Neutrophil (primary cell): Measurements from ENCODE around the gene NDUFV3.
"Not testable (repeated sequence)": the region's sequence is repeated elsewhere in the genome, so short reads cannot be mapped to it uniquely, and the experiment has no call there.

Source experiments
- H3K27ac ChIP-seq: fragments of 200-600 bp; sonication (generic); 2 replicates; pipeline ENCODE4 v1.5.1; 2016; ENCODE audit warnings: mild to moderate bottlenecking, moderate library complexity
- H3K27me3 ChIP-seq: fragments of 200-600 bp; sonication (generic); 2 replicates; pipeline ENCODE4 v1.6.0; 2016; ENCODE audit warnings: mild to moderate bottlenecking
- H3K36me3 ChIP-seq: fragments of 200-600 bp; sonication (generic); 2 replicates; pipeline ENCODE4 v1.5.1; 2017
- H3K4me1 ChIP-seq, 2 experiments: fragments of 200-600 bp in 1 of 2; sonication (generic) in 1 of 2; 1 replicate in 1 of 2; 2 replicates in 1 of 2; pipeline versions ENCODE4 v1.5.1 to v1.6.1; 2013 to 2016; ENCODE audit warnings: low read depth in 1 of 2, low read length in 1 of 2, mild to moderate bottlenecking in 1 of 2, moderate library complexity in 1 of 2; ENCODE audit not compliant: control insufficient read depth in 1 of 2, insufficient read depth in 1 of 2
- H3K4me3 ChIP-seq, 2 experiments: fragments of 200-600 bp in 1 of 2; sonication (generic) in 1 of 2; 1 replicate in 1 of 2; 2 replicates in 1 of 2; pipeline ENCODE4 v1.5.1; 2013 to 2016; ENCODE audit warnings: low read depth in 1 of 2, low read length in 1 of 2, mild to moderate bottlenecking in 1 of 2, moderate library complexity in 1 of 2
- H3K9me3 ChIP-seq: fragments of 200-600 bp; sonication (generic); 2 replicates; pipeline ENCODE4 v1.5.1; 2016
- CTCF ChIP-seq: fragments of 200-600 bp; sonication (generic); IDR thresholded peaks from 2 replicates; pipeline ENCODE4 v1.5.1; 2016; ENCODE audit warnings: antibody characterized with exemption

The NDUFV3 gene

DNA sequence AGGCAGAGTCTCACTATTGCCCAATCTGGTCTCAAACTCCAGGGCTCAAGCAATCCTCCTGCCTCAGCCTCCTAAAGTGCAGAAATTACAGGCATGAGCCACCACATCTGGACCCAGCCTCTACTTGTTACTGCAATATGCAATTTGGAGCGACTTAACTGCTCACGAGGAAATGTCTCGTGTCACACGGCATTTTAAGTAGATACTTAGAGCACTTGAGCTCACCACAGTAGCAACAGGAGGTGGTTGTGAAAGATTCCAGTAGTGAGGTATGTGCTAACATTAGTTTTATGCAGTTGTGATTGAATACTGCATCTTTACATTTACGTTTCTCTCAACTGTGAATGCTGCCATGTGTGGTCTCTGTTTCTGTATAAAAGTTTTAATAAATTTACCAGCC, 5.8 kb upstream of the NDUFV3 start:
- no peak for TF ChIP-seq CTCF
- Histone ChIP-seq H3K9me3 (no peaks in the 10 kb centered on the region), H3K4me3 (no peak overlapping the region), H3K4me1 (peaks cover 2% of the 10 kb centered on the region in 2 experiments), H3K36me3 (no peaks in the 10 kb centered on the region), H3K27ac (no peak overlapping the region), H3K27me3 (no peaks in the 10 kb centered on the region)

DNA sequence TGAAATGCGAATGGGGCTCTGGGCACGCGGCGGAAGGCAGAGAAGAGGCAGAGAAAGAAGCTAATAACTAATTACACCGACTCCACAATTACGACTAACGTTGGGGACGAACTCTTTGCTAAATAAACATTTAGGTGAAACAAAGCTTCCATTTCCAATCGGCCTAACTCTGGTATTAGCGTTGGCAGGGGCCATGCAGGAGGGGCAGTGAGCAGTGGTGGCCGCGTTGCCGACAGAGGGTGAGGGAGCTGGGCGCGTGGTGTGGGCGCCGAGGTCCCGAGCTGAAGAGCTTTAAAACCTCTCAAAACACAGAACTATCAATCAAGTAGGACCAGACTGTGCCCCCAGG, 553 bp upstream of the NDUFV3 start:
- Histone ChIP-seq H3K27me3 (no peaks in the 10 kb centered on the region), H3K4me3 (peak overlapping the region; percentile 87 to 89), H3K27ac (peak overlapping the region; percentile 96), H3K4me1 (peaks cover 17 to 18% of the 10 kb centered on the region in 2 experiments), H3K9me3 (no peaks in the 10 kb centered on the region), H3K36me3 (peaks cover 14% of the 10 kb centered on the region)
- TF ChIP-seq CTCF: no peak

GRCh38 chr21:42900446-42900845, 7.3 kb downstream of the NDUFV3 start:
- Histone ChIP-seq H3K27me3 (no peaks in the 10 kb centered on the region), H3K36me3 (peaks cover 80% of the 10 kb centered on the region), H3K27ac (no peak overlapping the region), H3K9me3 (no peaks in the 10 kb centered on the region), H3K4me3 (no peak overlapping the region), H3K4me1 (no peaks in the 10 kb centered on the region)
- no peak for TF ChIP-seq CTCF

- no peak overlapping the region for H3K4me3 ChIP-seq
- no peaks in the 10 kb centered on the region for H3K27me3 ChIP-seq
- no peaks in the 10 kb centered on the region for H3K9me3 ChIP-seq
- H3K36me3 ChIP-seq: peaks cover 89% of the 10 kb centered on the region
- H3K27ac ChIP-seq: no peak overlapping the region
- no peak for TF ChIP-seq CTCF
- no peaks in the 10 kb centered on the region for H3K4me1 ChIP-seq
These were observed 10.7 kb downstream of the NDUFV3 start for GRCh38 chr21:42903817-42904216.

DNA sequence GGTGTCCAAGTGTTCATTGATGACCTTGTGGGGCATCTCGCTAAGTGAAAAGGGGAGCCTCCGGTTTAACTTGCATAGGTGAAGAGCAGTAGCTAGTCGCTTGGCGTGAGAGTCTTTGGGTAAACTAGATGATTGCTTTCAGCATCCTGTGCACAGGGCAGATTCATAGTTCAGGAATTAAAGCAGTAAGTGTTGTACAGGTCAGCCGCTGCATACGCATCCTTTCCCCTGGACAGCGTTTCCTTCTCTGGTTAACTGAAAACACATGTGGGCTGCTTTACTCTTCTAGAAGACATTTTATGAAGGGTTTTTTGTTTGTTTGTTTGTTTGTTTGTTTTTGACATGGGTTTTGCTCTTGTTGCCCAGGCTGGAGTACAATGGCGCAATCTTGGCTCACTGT, 12.1 kb downstream of the NDUFV3 start:
- no peak overlapping the region for H3K4me3 ChIP-seq
- H3K36me3 ChIP-seq: peaks cover 89% of the 10 kb centered on the region
- no peak overlapping the region for H3K27ac ChIP-seq
- H3K4me1 ChIP-seq: no peaks in the 10 kb centered on the region
- TF ChIP-seq CTCF: no peak
- H3K9me3 ChIP-seq: no peaks in the 10 kb centered on the region
- no peaks in the 10 kb centered on the region for H3K27me3 ChIP-seq

DNA sequence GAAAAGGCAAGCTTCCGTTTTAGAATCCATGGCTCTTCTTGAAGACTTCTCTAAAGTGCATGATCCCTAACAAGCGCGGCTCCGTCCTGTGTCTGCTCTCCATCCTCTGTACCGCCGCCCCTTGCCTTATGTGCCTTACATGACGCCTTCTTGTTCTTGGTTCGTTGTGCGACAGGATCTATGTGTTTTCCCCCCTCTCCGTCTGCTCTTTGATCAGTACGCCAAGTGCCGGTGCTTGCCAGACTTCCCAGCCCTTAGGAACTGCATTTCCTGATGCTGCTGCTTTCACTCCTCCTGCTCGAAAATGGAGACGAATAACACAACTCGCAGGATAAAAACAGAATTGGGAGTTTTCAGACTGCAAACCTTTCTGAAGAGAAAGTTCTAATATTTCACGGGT, 13.1 kb downstream of the NDUFV3 start:
- Histone ChIP-seq H3K27me3 (no peaks in the 10 kb centered on the region), H3K36me3 (peaks cover 89% of the 10 kb centered on the region), H3K9me3 (no peaks in the 10 kb centered on the region), H3K27ac (no peak overlapping the region), H3K4me3 (no peak overlapping the region), H3K4me1 (no peaks in the 10 kb centered on the region)
- TF ChIP-seq CTCF: no peak

GRCh38 chr21:42908484-42908883, 15.4 kb downstream of the NDUFV3 start:
- H3K36me3 ChIP-seq: peaks cover 89% of the 10 kb centered on the region
- not testable (repeated sequence) for H3K4me1 ChIP-seq, H3K27ac ChIP-seq, H3K4me3 ChIP-seq, H3K9me3 ChIP-seq, H3K27me3 ChIP-seq

- not testable (repeated sequence) for H3K4me3 ChIP-seq, H3K9me3 ChIP-seq, H3K27me3 ChIP-seq, H3K4me1 ChIP-seq, H3K27ac ChIP-seq
- peaks cover 65% of the 10 kb centered on the region for H3K36me3 ChIP-seq
These were observed 18.8 kb downstream of the NDUFV3 start for GRCh38 chr21:42911920-42912319.
